HG03439 (cell line): Measurements from ENCODE around the gene DNAJC12.
"Not testable (repeated sequence)": the region's sequence is repeated elsewhere in the genome, so short reads cannot be mapped to it uniquely, and the experiment has no call there.

Experiments
- ATAC-seq: cut with Tn5 transposase; IDR thresholded peaks from one replicate; pipeline ENCODE4 v1.9.1; 2021; ENCODE audit warnings: mild to moderate bottlenecking, moderate library complexity; ENCODE audit not compliant: unreplicated experiment

DNAJC12 gene

DNA sequence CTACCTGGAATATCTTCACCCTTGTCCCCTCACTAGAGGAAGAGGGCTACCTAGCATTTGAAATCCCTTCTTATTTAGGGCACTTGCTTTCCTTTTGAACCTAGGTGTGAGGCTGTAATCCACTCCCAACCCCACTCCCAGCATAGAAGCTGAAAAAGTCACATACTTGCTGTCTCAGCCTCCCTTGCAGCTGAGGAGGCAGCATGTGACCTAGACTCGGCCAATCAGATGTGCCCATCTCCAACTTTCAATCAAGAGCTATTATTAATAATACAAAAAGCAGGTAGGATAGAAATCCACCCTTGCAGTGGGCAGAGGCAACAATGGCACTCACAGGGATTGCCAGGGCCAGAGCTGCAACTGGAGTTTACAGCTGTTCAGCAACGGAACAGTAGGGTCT lies 70.7 kb downstream of the DNAJC12 start:
- ATAC-seq: no peak

DNA sequence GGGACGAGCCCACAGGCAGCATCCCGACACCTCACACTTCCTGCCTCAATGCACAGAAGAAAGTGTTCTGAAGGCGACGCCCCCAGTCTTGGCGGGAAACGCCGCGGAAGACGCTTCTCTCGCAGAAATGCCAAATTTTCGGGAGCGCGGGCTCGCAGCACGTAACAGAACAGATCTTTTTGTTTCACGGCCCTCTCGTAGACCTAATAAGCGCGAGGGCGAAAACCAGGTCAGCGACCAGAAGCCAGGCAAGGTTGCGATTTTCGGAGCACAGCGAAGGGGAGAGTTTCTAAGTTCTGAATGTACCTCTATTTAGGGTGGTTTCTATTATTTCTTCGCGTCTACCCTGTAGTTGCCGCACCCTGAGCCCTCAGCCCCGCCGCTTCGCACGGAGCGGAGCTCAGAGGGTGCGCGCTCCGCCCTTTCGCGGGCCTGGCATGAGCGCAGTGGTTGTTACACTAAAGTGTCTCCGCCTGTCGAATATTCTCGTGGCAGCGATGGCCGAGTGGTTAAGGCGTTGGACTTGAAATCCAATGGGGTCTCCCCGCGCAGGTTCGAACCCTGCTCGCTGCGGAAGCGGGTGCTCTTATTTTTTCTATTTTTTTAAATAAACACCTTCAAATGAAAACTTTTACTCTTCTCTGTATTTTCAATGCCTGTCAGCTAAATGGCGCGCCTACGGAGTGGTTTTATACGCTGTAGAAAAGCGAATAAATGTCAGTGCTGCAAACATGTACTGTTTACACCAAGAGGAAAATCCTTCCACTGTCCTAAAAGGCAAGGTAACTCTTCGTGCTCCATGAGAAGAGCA lies 73.8 kb downstream of the DNAJC12 start:
- peak; percentile 91 for ATAC-seq

DNA sequence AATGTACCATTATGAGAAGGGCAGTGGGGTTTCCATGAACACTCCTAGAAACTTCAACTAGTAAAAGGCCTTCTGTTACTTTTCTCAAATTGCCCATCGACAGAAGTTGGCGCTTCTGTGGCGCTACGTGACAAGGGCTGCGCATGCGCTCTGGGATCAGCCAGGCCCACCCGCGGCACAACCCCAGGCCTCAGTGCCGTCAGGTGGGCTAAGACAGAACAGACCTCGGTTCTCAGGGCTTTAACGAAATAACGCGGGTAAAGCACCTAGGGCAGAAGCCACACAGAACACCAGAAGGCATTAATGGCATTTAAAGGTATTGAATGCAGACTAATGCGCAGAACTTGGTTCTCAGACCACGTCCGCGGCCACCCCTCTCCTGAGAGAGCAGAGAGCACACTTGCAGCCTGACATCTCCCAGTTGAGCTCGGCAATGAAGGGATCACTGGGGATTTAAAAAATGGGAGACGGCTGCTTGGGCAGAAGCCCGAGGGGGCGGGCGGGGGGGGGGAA lies 74.4 kb downstream of the DNAJC12 start:
- ATAC-seq: peak; percentile 23

DNA sequence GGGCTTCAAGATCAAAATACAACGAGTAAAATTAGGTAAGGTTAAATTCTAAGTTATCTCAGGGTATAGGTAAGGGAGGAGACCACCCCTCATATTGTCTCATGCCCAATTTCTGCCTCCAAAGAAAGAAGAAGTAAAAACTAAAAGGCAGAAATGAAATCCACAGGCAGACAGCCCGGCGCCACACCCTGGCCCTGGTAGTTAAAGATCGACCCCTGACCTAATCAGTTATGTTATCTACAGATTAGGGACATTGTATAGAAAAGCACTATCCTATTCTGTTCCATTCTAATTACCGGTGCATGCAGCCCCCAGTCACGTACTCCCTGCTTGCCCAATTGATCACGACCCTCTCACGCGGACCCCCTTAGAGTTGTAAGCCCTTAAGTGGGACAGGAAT lies 75.4 kb downstream of the DNAJC12 start:
- ATAC-seq: not testable (repeated sequence)

DNA sequence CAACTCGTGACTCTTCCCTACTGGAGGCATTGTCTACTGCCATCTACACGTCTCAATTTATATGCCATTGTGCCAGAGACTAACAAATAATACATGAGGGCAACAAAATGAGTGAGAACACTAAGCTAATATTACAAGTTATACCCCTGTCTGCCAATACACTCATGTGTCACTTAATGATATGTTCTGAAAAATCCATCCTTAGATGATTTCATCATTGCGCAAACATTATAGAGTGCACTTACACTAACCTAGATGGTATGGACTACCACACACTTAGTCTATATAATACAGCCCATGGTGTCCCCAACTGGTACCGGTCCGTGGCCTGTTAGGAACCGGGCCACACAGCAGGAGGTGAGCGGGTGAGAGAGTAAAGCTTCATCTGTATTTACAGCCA lies 77.7 kb downstream of the DNAJC12 start:
- no peak for ATAC-seq
